ENCODE data around the gene LDLRAD3.

The LDLRAD3 gene

DNA sequence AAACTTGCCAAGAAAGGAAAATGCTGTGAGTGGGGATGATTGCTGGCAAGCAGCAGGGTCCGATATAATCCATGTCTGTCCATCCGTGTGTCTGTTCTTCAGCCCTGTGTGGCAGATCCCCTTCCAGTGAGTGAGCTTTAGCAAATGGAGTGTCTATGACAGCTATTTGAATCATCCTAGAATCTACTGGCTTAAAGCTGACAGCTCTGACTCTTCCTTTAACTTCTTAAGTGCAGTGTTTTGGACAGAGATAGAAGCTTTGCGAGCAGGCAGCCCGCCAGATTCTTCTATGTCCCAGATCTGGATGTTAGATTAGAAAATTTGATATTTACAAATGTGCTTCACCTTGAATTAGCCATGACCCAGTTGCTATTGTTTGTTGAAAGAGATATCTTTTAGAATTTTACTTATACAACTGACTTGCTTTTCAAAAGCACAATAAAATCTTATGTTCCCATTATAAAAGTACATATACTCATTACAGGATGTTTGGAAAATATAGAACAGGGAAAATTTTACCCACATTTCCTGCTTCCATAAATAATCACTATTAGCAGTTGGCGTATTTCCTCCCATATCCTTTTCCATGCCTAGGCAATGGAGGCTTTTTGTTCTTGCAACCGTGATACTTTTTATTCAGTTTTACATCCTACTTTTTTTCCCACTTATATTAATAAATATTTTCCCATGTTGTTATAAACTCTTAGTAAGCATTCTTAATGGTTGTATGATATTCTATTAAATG, 220.8 kb downstream of the LDLRAD3 start:
- DNase-seq (ENCODE audit: low read depth): no peak
- no peak overlapping the region for H3K4me3 ChIP-seq (ENCODE audit: low read length)

DNA sequence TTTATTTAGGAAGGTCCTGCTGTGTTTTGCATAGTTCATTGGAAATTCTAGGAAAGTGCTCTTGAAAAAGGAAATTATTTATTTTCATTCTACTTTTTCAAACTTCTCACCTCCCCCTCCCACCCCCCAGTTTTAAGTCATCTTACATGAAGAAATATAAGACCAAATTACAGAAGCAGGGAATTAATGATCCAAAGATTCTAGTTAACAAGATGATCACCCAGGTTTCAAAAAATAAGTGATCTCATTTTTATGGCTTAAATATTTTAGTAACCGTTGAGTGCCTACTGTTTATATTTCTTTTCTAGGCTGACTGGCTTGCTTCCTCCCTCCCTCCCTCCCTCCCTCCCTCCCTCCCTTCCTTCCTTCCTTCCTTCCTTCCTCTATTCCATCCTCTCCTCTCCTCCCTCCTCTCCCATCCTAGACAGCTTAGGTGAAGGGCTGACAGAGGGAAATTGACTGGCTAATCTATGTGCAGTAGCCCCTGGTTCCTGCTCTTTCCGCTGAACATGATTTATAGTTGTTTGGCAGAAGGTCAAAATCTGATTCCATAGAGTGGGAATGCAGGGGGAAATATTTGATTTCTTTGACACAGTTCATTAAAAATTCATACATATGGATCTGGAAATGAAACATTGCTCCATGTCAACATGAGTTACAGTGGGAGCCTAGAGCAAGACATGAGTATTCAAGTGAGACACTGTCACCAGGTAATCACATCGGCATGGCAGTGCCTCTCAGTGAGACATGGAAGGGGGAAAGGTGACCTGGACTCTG, 221.9 kb downstream of the LDLRAD3 start:
- H3K4me3 ChIP-seq (ENCODE audit: low read length): no peak overlapping the region
- DNase-seq (ENCODE audit: low read depth): no peak
- TF ChIP-seq, protein P1, sequence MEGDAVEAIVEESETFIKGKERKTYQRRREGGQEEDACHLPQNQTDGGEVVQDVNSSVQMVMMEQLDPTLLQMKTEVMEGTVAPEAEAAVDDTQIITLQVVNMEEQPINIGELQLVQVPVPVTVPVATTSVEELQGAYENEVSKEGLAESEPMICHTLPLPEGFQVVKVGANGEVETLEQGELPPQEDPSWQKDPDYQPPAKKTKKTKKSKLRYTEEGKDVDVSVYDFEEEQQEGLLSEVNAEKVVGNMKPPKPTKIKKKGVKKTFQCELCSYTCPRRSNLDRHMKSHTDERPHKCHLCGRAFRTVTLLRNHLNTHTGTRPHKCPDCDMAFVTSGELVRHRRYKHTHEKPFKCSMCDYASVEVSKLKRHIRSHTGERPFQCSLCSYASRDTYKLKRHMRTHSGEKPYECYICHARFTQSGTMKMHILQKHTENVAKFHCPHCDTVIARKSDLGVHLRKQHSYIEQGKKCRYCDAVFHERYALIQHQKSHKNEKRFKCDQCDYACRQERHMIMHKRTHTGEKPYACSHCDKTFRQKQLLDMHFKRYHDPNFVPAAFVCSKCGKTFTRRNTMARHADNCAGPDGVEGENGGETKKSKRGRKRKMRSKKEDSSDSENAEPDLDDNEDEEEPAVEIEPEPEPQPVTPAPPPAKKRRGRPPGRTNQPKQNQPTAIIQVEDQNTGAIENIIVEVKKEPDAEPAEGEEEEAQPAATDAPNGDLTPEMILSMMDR (conservative IDR thresholded peaks at IDR 0.05; ENCODE audit: low read length): no peak

More for the DNA sequence above, 220.8 kb downstream of the LDLRAD3 start:
- TF ChIP-seq, protein P1 (conservative IDR thresholded peaks at IDR 0.05; ENCODE audit: low read length): no peak

- H3K4me3 ChIP-seq (ENCODE audit: low read length): no peak overlapping the region
- DNase-seq (ENCODE audit: low read depth): no peak
- TF ChIP-seq, protein P1 (conservative IDR thresholded peaks at IDR 0.05; ENCODE audit: low read length): no peak
Observed at GRCh38 chr11:36167073-36167472, 223.2 kb downstream of the LDLRAD3 start.

GRCh38 chr11:36167729-36168128, 223.9 kb downstream of the LDLRAD3 start:
- DNase-seq (ENCODE audit: low read depth): no peak
- H3K4me3 ChIP-seq (ENCODE audit: low read length): no peak overlapping the region
- TF ChIP-seq, protein P1 (conservative IDR thresholded peaks at IDR 0.05; ENCODE audit: low read length): no peak

DNA sequence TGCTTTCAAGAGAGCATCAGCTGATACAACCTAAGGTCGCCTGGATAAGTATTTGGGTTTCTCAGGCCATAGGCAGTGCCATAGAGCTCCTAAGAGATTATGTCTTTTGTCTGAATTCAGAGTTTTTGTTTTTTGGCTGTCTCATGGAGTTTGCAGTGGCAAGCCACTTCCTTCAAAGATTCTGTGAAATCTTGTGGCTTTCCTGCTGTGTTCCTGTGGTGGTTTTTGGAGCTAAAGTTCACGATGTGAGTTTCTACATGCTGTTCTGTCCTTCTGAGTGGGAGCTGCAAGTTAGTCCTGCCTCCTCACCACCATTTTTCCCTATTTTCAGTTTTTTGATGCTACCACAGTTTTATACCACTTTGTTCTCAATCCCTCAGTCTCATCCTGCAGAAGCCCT, 234.0 kb downstream of the LDLRAD3 start:
- no peak for DNase-seq (ENCODE audit: low read depth)
- H3K4me3 ChIP-seq (ENCODE audit: low read length): no peak overlapping the region
- TF ChIP-seq, protein P1 (conservative IDR thresholded peaks at IDR 0.05; ENCODE audit: low read length): no peak

DNA sequence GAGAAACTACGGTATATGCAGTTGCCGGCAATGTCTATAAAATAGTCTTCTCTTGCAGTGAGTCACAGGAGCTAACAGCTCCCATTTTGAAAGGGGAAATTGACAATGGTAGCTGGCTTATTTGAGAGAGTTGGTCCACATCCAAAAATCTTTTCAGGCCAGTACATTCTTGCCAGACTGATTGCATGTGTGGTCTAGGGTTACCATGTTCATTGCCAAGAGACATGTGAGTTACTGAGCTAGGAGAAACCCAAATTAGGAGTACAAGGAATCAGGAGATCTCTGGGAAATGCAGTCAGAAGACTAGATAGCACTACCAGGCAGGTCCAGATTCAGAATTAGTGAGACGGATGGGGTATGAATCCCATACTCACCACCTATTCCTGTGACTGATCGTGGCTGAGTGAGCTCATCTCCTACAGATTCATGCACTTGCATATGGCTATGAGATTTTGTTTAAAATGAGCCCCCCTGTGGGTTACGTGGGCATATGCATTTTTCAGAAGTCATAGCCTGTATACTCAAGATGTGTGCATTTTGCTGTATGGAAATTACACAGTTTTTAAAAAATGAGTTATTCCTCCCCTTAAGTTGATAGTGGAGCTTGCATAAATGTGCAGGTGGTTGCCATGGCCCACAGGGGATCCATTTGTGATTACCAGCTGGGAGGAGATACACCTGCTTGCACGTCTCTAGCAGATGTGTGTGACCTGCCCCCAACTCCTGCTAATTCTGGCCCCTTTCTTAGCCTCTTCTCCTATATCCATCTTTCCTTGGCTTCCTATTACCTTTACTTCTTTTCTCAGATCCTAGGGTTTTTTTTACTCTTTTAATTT, 242.7 kb downstream of the LDLRAD3 start:
- TF ChIP-seq, protein P1 (conservative IDR thresholded peaks at IDR 0.05; ENCODE audit: low read length): no peak
- H3K4me3 ChIP-seq (ENCODE audit: low read length): no peak overlapping the region
- DNase-seq (ENCODE audit: low read depth): peak; percentile 79
